Natural killer cell (primary cell): ENCODE measurements around the gene NR0B2. TPM values are rescaled to one million over a fixed set of nuclear protein-coding genes. Genes with fewer than 3 reads are reported as not detected.

Experiments used
- ATAC-seq, 3 donors: fragments of 150-1000 bp in 2 of 3; fragments of 200-7000 bp in 1 of 3; cut with Tn5 transposase; 1 replicate in 1 of 3; 2 replicates in 2 of 3; pipeline ENCODE4 v1.10.0; 2021; ENCODE audit warnings: mild to moderate bottlenecking in 2 of 3, moderate library complexity in 2 of 3
- DNase-seq, 2 donors: peaks; one replicate each; pipeline versions ENCODE4 v3.0.0 to v3.0.0-alpha.2; 2013 to 2021; ENCODE audit warnings: mixed read lengths in 1 of 2
- H3K27ac ChIP-seq: one replicate; pipeline ENCODE4 v1.5.1; 2013; ENCODE audit warnings: mild to moderate bottlenecking, low read length
- H3K27me3 ChIP-seq: one replicate; pipeline ENCODE4 v1.6.1; 2013; ENCODE audit warnings: low read length; ENCODE audit not compliant: control insufficient read depth, insufficient read depth
- H3K36me3 ChIP-seq: one replicate; pipeline ENCODE4 v1.6.1; 2013; ENCODE audit warnings: low read length; ENCODE audit not compliant: control insufficient read depth, insufficient read depth
- H3K4me1 ChIP-seq: one replicate; pipeline ENCODE4 v1.6.1; 2013; ENCODE audit warnings: low read length; ENCODE audit not compliant: control insufficient read depth, insufficient read depth
- H3K4me3 ChIP-seq: one replicate; pipeline ENCODE4 v1.5.1; 2013; ENCODE audit warnings: low read length
- H3K9me3 ChIP-seq: one replicate; pipeline ENCODE4 v1.6.1; 2013; ENCODE audit warnings: low read length; ENCODE audit not compliant: control insufficient read depth, insufficient read depth
- H3K27ac Mint-ChIP-seq, 2 donors: one replicate each; pipeline ENCODE4 v1.8.0; 2022; ENCODE audit warnings: mild to moderate bottlenecking in 2 of 2, mixed read lengths in 2 of 2, moderate library complexity in 1 of 2
- H3K27me3 Mint-ChIP-seq, 2 donors: one replicate each; pipeline ENCODE4 v1.8.0; 2022; ENCODE audit warnings: low read depth in 2 of 2, mixed read lengths in 2 of 2
- H3K36me3 Mint-ChIP-seq: one replicate; pipeline ENCODE4 v1.8.0; 2022; ENCODE audit warnings: mixed read lengths
- H3K4me1 Mint-ChIP-seq, 2 donors: one replicate each; pipeline ENCODE4 v1.8.0; 2022; ENCODE audit warnings: mixed read lengths in 2 of 2
- H3K4me3 Mint-ChIP-seq: one replicate; pipeline ENCODE4 v1.8.0; 2022; ENCODE audit warnings: mild to moderate bottlenecking, moderate library complexity, mixed read lengths
- H3K9me3 Mint-ChIP-seq, 2 donors: one replicate each; pipeline ENCODE4 v1.8.0; 2022; ENCODE audit warnings: mixed read lengths in 2 of 2
- CTCF ChIP-seq: fragments of 200-600 bp; IDR thresholded peaks from one replicate; pipeline ENCODE4 v1.8.0; 2022; ENCODE audit warnings: antibody characterized with exemption
- WGBS: methylation state at CpG from one replicate; pipeline ENCODE4 v1.1.7; 2013; ENCODE audit warnings: missing lambda C conversion rate; ENCODE audit not compliant: insufficient coverage; 5-methylcytosine and 5-hydroxymethylcytosine counted together
- intact Hi-C: fragments of 100-400 bp; cut with micrococcal nuclease; formaldehyde crosslinking; loops from one replicate; pipeline ENCODE4 v1.14.2; 2022
- total RNA-seq, 4 donors: library from RNA; stranded (reverse); fragments of 120-200 nt in 1 of 4; gene quantifications; one replicate each; pipeline versions ENCODE4 v1.2.3 to v1.2.4, GENCODE V29; 2013 to 2022

Gene NR0B2
- total RNA-seq, 3 donors from 2014 or later (not counting 1 experiment from before 2014, with no cell fraction given): not detected

GRCh38 chr1:26861889-26862378 lies 51.8 kb downstream of the NR0B2 start:
- ATAC-seq (no peak), DNase-seq (no peak)
- Mint-ChIP-seq H3K9me3 (no peaks in the 10 kb centered on the region), H3K27ac (no peak overlapping the region), H3K27me3 (no peaks in the 10 kb centered on the region), H3K4me3 (no peak overlapping the region), H3K36me3 (no peaks in the 10 kb centered on the region), H3K4me1 (peaks cover 8 to 18% of the 10 kb centered on the region in 2 donors)
- Histone ChIP-seq H3K27me3 (no peaks in the 10 kb centered on the region), H3K36me3 (peaks cover 3% of the 10 kb centered on the region), H3K4me1 (peaks cover 24% of the 10 kb centered on the region), H3K4me3 (no peak overlapping the region), H3K9me3 (no peaks in the 10 kb centered on the region), H3K27ac (no peak overlapping the region)
- no peak for TF ChIP-seq CTCF
- intact Hi-C loops: no loop called here
- WGBS: 95% methylated on average over 7 of the region's 7 CpGs

Other genes with a start within 250 kb of the NR0B2 start
- gene ARID1A, start 218.0 kb downstream of the NR0B2 start, total RNA-seq: 100 to 1,000 TPM; 199 to 214 (median 202) TPM
- 10 to 100 TPM; 23.1 to 35.2 (median 30.3) TPM for gene PIGV, start 126.0 kb downstream of the NR0B2 start, total RNA-seq
- gene ZDHHC18, start 87.3 kb downstream of the NR0B2 start, total RNA-seq: 10 to 100 TPM; 70.0 to 74.6 (median 72.3) TPM
- 1 to 10 TPM in 1 of 3 donors, under 1 TPM in 1, not detected in 1; 0.66 to 1.3 TPM for gene SFN, start 50.8 kb downstream of the NR0B2 start, total RNA-seq
- gene GPN2, start 23.7 kb downstream of the NR0B2 start, total RNA-seq: 10 to 100 TPM; 32.4 to 42.6 (median 37.9) TPM
- 10 to 100 TPM; 25.5 to 41.3 (median 34.6) TPM for gene GPATCH3, start 13.5 kb downstream of the NR0B2 start, total RNA-seq
- gene NUDC, start 7.8 kb upstream of the NR0B2 start, total RNA-seq: 10 to 100 TPM; 43.6 to 46.6 (median 43.7) TPM
- gene KDF1, start 46.5 kb upstream of the NR0B2 start, total RNA-seq: under 1 TPM in 2 of 3 donors, not detected in 1; 0.20 to 0.52 TPM
- 1 to 10 TPM in 1 of 3 donors, under 1 TPM in 2; 0.18 to 3.0 (median 0.95) TPM for gene TRNP1, start 79.7 kb upstream of the NR0B2 start, total RNA-seq
- gene TENT5B, start 98.9 kb upstream of the NR0B2 start, total RNA-seq: under 1 TPM in 1 of 3 donors, not detected in 2; 0.40 TPM
- 10 to 100 TPM; 26.5 to 37.4 (median 29.4) TPM for gene SLC9A1, start 241.2 kb upstream of the NR0B2 start, total RNA-seq